Ishikawa (cell line): Measurements from ENCODE around the gene KANK3.

Source experiments
- CEBPB ChIP-seq: IDR thresholded peaks from 2 replicates; pipeline ENCODE4 v1.6.1; 2012
- CREB1 ChIP-seq: IDR thresholded peaks from 2 replicates; pipeline ENCODE4 v1.6.1; 2012; ENCODE audit warnings: low read depth
- EGR1 ChIP-seq: IDR thresholded peaks from 2 replicates; pipeline ENCODE4 v1.6.1; 2012
- EP300 ChIP-seq: IDR thresholded peaks from 2 replicates; pipeline ENCODE4 v1.6.1; 2012; ENCODE audit warnings: borderline replicate concordance
- FOXM1 ChIP-seq: IDR thresholded peaks from 2 replicates; pipeline ENCODE4 v1.6.1; 2012; ENCODE audit warnings: low read depth, borderline replicate concordance
- MAX ChIP-seq: IDR thresholded peaks from 2 replicates; pipeline ENCODE4 v1.6.1; 2012
- NFIC ChIP-seq: IDR thresholded peaks from 2 replicates; pipeline ENCODE4 v1.6.1; 2012
- RAD21 ChIP-seq: IDR thresholded peaks from 2 replicates; pipeline ENCODE4 v1.6.1; 2012; ENCODE audit warnings: low read depth
- REST ChIP-seq: IDR thresholded peaks from 2 replicates; pipeline ENCODE4 v1.6.1; 2012; ENCODE audit warnings: low read depth, mild to moderate bottlenecking
- TAF1 ChIP-seq: IDR thresholded peaks from 2 replicates; pipeline ENCODE4 v1.6.1; 2012; ENCODE audit warnings: low read depth, mild to moderate bottlenecking
- TCF12 ChIP-seq: IDR thresholded peaks from 2 replicates; pipeline ENCODE4 v1.6.1; 2012; ENCODE audit warnings: low read depth
- TEAD4 ChIP-seq: IDR thresholded peaks from 2 replicates; pipeline ENCODE4 v1.6.1; 2012
- USF1 ChIP-seq: IDR thresholded peaks from 2 replicates; pipeline ENCODE4 v1.6.1; 2012
- YY1 ChIP-seq: IDR thresholded peaks from 2 replicates; pipeline ENCODE4 v1.6.1; 2012; ENCODE audit warnings: low read depth
- ZBTB7A ChIP-seq: IDR thresholded peaks from 2 replicates; pipeline ENCODE4 v1.6.1; 2012; ENCODE audit warnings: low read depth

KANK3 gene

GRCh38 chr19:8389891-8390616 is 47.0 kb upstream of the KANK3 start, which contains the start of gene RAB11B:
Gene RAB11B, plus strand, starts transcription at chr19:8390360. Its CDS starts 57 bp downstream, at chr19:8390417.
- TF ChIP-seq TAF1 (0 out of 2 replicates have a peak, but pooled peaks have one; percentile 65), ZBTB7A (0 out of 2 replicates have a peak, but pooled peaks have one; percentile 42), RAD21 (no peak), REST (no peak), USF1 (peak; percentile 46; the same call in 1 of the 2 replicates), CREB1 (peak; percentile 98), TEAD4 (peak; percentile 76), EGR1 (peak; percentile 37; the same call in 1 of the 2 replicates), CEBPB (no peak), MAX (peak; percentile 26; the same call in 1 of the 2 replicates), FOXM1 (0 out of 2 replicates have a peak, but pooled peaks have one; percentile 23)

GRCh38 chr19:8388612-8388958 is 45.5 kb upstream of the KANK3 start:
- TF ChIP-seq EGR1 = no peak
- TF ChIP-seq TCF12 = no peak
- TF ChIP-seq NFIC = no peak
- TF ChIP-seq YY1 = no peak
- no peak for TF ChIP-seq REST
- no peak for TF ChIP-seq MAX
- TF ChIP-seq EP300 = no peak
- no peak for TF ChIP-seq RAD21
- TF ChIP-seq CEBPB = no peak
- no peak for TF ChIP-seq ZBTB7A
- no peak for TF ChIP-seq CREB1
- TF ChIP-seq TEAD4 = no peak
- no peak for TF ChIP-seq TAF1
- no peak for TF ChIP-seq USF1
- TF ChIP-seq FOXM1 = no peak

- TF ChIP-seq NFIC (no peak), FOXM1 (no peak), EGR1 (no peak), REST (no peak), MAX (no peak), CREB1 (no peak), ZBTB7A (no peak), CEBPB (no peak)
Measured at GRCh38 chr19:8387688-8388611, 44.9 kb upstream of the KANK3 start.
